ENCODE measurements around the gene LYPD5. TPM values are rescaled to one million over a fixed set of nuclear protein-coding genes. Genes with fewer than 3 reads are reported as not detected.
A peak's percentile ranks its signal among the peaks of the same experiment; 100 is the strongest.
"Not testable (repeated sequence)": the region's sequence is repeated elsewhere in the genome, so short reads cannot be mapped to it uniquely, and the experiment has no call there.

Gene LYPD5
- total RNA-seq, 2 donors from 2014 or later: 2.5 to 4.0 TPM

GRCh38 chr19:43765109-43765876, 37.0 kb downstream of the LYPD5 start:
- intact Hi-C loops (cut with DNase I): no loop called here
- peak; percentile 95 for DNase-seq (ENCODE audit: low spot score)

- intact Hi-C loops (cut with DNase I); DNase-seq (ENCODE audit: low spot score): not testable (repeated sequence)
Measured at GRCh38 chr19:43764684-43765083, 37.6 kb downstream of the LYPD5 start.

GRCh38 chr19:43763473-43763939, 38.7 kb downstream of the LYPD5 start:
- peak; percentile 90 for DNase-seq (ENCODE audit: low spot score)
- intact Hi-C loops (cut with DNase I): no loop called here

- DNase-seq (ENCODE audit: low spot score): no peak
- intact Hi-C loops (cut with DNase I): no loop called here
Measured at GRCh38 chr19:43762814-43763213, 39.4 kb downstream of the LYPD5 start.

GRCh38 chr19:43760941-43761340, 41.3 kb downstream of the LYPD5 start:
- no peak for DNase-seq (ENCODE audit: low spot score)
- intact Hi-C loops (cut with DNase I): no loop called here

GRCh38 chr19:43759515-43759914, 42.7 kb downstream of the LYPD5 start:
- intact Hi-C loops (cut with DNase I): no loop called here
- DNase-seq (ENCODE audit: low spot score): no peak

- intact Hi-C loops (cut with DNase I): no loop called here
- DNase-seq (ENCODE audit: low spot score): peak; percentile 94
Measured at GRCh38 chr19:43755256-43755801, 46.9 kb downstream of the LYPD5 start.

GRCh38 chr19:43754503-43755255, 47.6 kb downstream of the LYPD5 start, which contains the start of gene SMG9:
Gene SMG9, minus strand, starts transcription at chr19:43754962. Its CDS starts 4,221 bp downstream, at chr19:43750741.
- intact Hi-C loops (cut with DNase I): no loop called here
- peak; percentile 100 for DNase-seq (ENCODE audit: low spot score)

GRCh38 chr19:43754253-43754502, 48.1 kb downstream of the LYPD5 start:
- no peak for DNase-seq (ENCODE audit: low spot score)
- intact Hi-C loops (cut with DNase I): no loop called here

GRCh38 chr19:43752287-43752875, 49.9 kb downstream of the LYPD5 start:
- intact Hi-C loops (cut with DNase I): no loop called here
- DNase-seq (ENCODE audit: low spot score): no peak

GRCh38 chr19:43751466-43752220, 50.6 kb downstream of the LYPD5 start:
- DNase-seq (ENCODE audit: low spot score): no peak
- intact Hi-C loops (cut with DNase I): no loop called here

- DNase-seq (ENCODE audit: low spot score): no peak
- intact Hi-C loops (cut with DNase I): loop anchor here in 1 of 2 donors (5.0 kb wide), 1 partner anchor 32 kb away; the partner anchor contains the start of gene KCNN4
Measured at GRCh38 chr19:43749898-43750297, 52.3 kb downstream of the LYPD5 start.

GRCh38 chr19:43749152-43749551, 53.1 kb downstream of the LYPD5 start:
- no peak for DNase-seq (ENCODE audit: low spot score)
- intact Hi-C loops (cut with DNase I): loop anchor here in 1 of 2 donors (5.0 kb wide), 1 partner anchor 33 kb away; the partner anchor contains the start of gene KCNN4

- intact Hi-C loops (cut with DNase I): loop anchor here in 1 of 2 donors (5.0 kb wide), 1 partner anchor 34 kb away; the partner anchor contains the start of gene KCNN4
Measured at GRCh38 chr19:43748685-43749084, 53.6 kb downstream of the LYPD5 start.

GRCh38 chr19:43748205-43748594, 54.0 kb downstream of the LYPD5 start:
- intact Hi-C loops (cut with DNase I): loop anchor here in 1 of 2 donors (5.0 kb wide), 1 partner anchor 34 kb away; the partner anchor contains the start of gene KCNN4
- DNase-seq (ENCODE audit: low spot score): no peak

More at GRCh38 chr19:43748685-43749084, 53.6 kb downstream of the LYPD5 start:
- DNase-seq (ENCODE audit: low spot score): no peak

GRCh38 chr19:43747557-43748204, 54.6 kb downstream of the LYPD5 start:
- intact Hi-C loops (cut with DNase I): loop anchor here in 1 of 2 donors (5.0 kb wide), 1 partner anchor 35 kb away; the partner anchor contains the start of gene KCNN4
- no peak for DNase-seq (ENCODE audit: low spot score)

Measured in posterior vena cava (tissue), 2 donors.